Heart right ventricle (tissue), 16 donors: ENCODE data around the gene MEGF11. TPM values are rescaled to one million over a fixed set of nuclear protein-coding genes. Genes with fewer than 3 reads are reported as not detected.

Experiments used
- ATAC-seq, 8 donors: fragments of 200-7000 bp; cut with Tn5 transposase; one replicate each; pipeline ENCODE4 v1.9.1; 2020; ENCODE audit warnings: mild to moderate bottlenecking in 8 of 8, moderate library complexity in 8 of 8, moderate number of reproducible peaks in 1 of 8
- DNase-seq, 2 donors: peaks; one replicate each; pipeline ENCODE4 v3.0.0-alpha.2; 2020
- H3K27ac ChIP-seq, 10 donors: fragments of 200-600 bp; sonication (generic) in 2 of 10; one replicate each; pipeline versions ENCODE4 v1.5.0 to v1.8.0; 2020 to 2022; ENCODE audit warnings: mild to moderate bottlenecking in 3 of 10
- H3K27me3 ChIP-seq, 7 donors: fragments of 200-600 bp; one replicate each; pipeline ENCODE4 v1.8.0; 2021 to 2022; ENCODE audit warnings: mild to moderate bottlenecking in 2 of 7
- H3K36me3 ChIP-seq, 9 donors: fragments of 200-600 bp; sonication (generic) in 1 of 9; one replicate each; pipeline versions ENCODE4 v1.5.0 to v1.8.0; 2020 to 2022; ENCODE audit warnings: mild to moderate bottlenecking in 2 of 9
- H3K4me1 ChIP-seq, 9 donors: fragments of 200-600 bp; sonication (generic) in 1 of 9; one replicate each; pipeline versions ENCODE4 v1.5.0 to v1.8.0; 2020 to 2022; ENCODE audit warnings: mild to moderate bottlenecking in 4 of 9
- H3K4me3 ChIP-seq, 10 donors: fragments of 200-600 bp; sonication (generic) in 2 of 10; one replicate each; pipeline versions ENCODE4 v1.5.0 to v1.8.0; 2020 to 2022; ENCODE audit warnings: mild to moderate bottlenecking in 7 of 10, moderate library complexity in 2 of 10
- H3K9me3 ChIP-seq, 11 donors: fragments of 200-600 bp in 10 of 11; sonication (generic) in 2 of 11; one replicate each; pipeline versions ENCODE4 v1.5.0 to v1.8.0; 2013 to 2022; ENCODE audit warnings: mild to moderate bottlenecking in 2 of 11, control low read depth in 1 of 11, moderate library complexity in 1 of 11
- CTCF ChIP-seq, 9 donors: fragments of 200-600 bp; sonication (generic) in 2 of 9; IDR thresholded peaks; one replicate each; pipeline versions ENCODE4 v1.5.0 to v1.8.0; 2021 to 2022; ENCODE audit warnings: antibody characterized with exemption in 9 of 9, mild to moderate bottlenecking in 5 of 9, moderate library complexity in 1 of 9
- WGBS, 2 donors: extraction: QIAGEN DNeasy Blood & Tissue Kit; methylation state at CpG; one replicate each; pipeline ENCODE4 v1.1.7; 2013; ENCODE audit warnings: inconsistent platforms in 1 of 2; 5-methylcytosine and 5-hydroxymethylcytosine counted together
- intact Hi-C, 10 donors: fragments of 100-400 bp; cut with DNase I; formaldehyde crosslinking; loops; one replicate each; pipeline versions ENCODE4 v1.11.1 to v1.14.2; 2022
- polyA plus RNA-seq, 2 donors: library from polyadenylated mRNA; stranded (reverse); fragments of 200-250 nt; gene quantifications; one replicate each; pipeline ENCODE4 v1.2.3, GENCODE V29; 2013
- total RNA-seq, 10 donors: library from RNA; stranded (reverse); fragmentation: NEBNext Ultra II Directional in 3 of 10; extraction: Animal tissue kit (Norgen Biotek cat#: 25700) in 3 of 10; gene quantifications; one replicate each; pipeline versions ENCODE4 v1.2.1 to v1.2.4, GENCODE V29; 2021 to 2023
- donor health status: Arrhythmogenic right ventricular cardiomyopathy.
- donor health status: ischemic (EF 13 %, LVEDD 7.1; RV severe dilation, severe dysfunction).
- donor health status: healthy with polysubstance abuse.
- donor health status: DM: no; HTN: yes; CAD: no.
- donor health status: DM: no; HTN: no; CAD: no.
- donor health status: ischemic (EF 25% LVEDD 6.9; RV normal size, moderate dysfunction).
- donor health status: ischemic (EF 25% LVEDD 5.7; RV mildly dilated, moderate dysfunction).
- donor health status: healthy.
- donor health status: DM: yes; HTN: yes; CAD: no.
- donor health status: Ischemic cardiomyopathy.
- donor health status: ischemic (EF 35%, LVEDD 5.7; RV mildly dilated, moderate dysfunction).
- donor health status: nonischemic (EF 11% LVEDD 7.7; RV severe dilation, severe dysfunction).
- donor health status: DM: yes; HTN: yes; CAD: no.
- donor health status: PGD.
- donor health status: ischemic (EF 29% LVEDD 5.4; RV normal size, mild dysfunction).
- donor health status: nonischemic (EF 23%, LVEDD 6.1; RV moderate dilation, normal function).

Gene MEGF11
- total and polyA plus RNA-seq, 12 donors = 0.03 TPM; not detected in 11

- no peak overlapping the region for H3K27ac ChIP-seq
- DNase-seq (no peak), ATAC-seq (peak in 2 of 8 donors; percentile 17 to 51)
- no peaks in the 10 kb centered on the region for H3K36me3 ChIP-seq
- no peak overlapping the region for H3K4me3 ChIP-seq
- H3K27me3 ChIP-seq = peaks cover 0 to 5% (median 0%) of the 10 kb centered on the region in 7 donors
- no peak for TF ChIP-seq CTCF (IDR thresholded peaks at IDR 0.05)
- peaks cover 0 to 8% (median 0%) of the 10 kb centered on the region in 11 donors for H3K9me3 ChIP-seq
- intact Hi-C loops = loop anchor here in 1 of 10 donors (2.0 kb wide), 1 partner anchor 64 kb away; no protein-coding TSS in a partner anchor
- 53 to 56% methylated on average over 6 of the region's 6 CpGs for WGBS, 2 donors
- H3K4me1 ChIP-seq = peaks cover 0 to 5% (median 0%) of the 10 kb centered on the region in 9 donors
Observed at GRCh38 chr15:66066481-66066880, 187.1 kb downstream of the MEGF11 start.

GRCh38 chr15:66066005-66066404, 187.5 kb downstream of the MEGF11 start:
- ATAC-seq = peak in 3 of 8 donors; percentile 14 to 70 (median 44)
- WGBS, 2 donors = 22 to 26% methylated on average over 4 of the region's 4 CpGs
- Histone ChIP-seq H3K36me3 (no peaks in the 10 kb centered on the region), H3K9me3 (peaks cover 0 to 8% (median 0%) of the 10 kb centered on the region in 11 donors), H3K4me1 (peaks cover 0 to 5% (median 0%) of the 10 kb centered on the region in 9 donors), H3K4me3 (no peak overlapping the region), H3K27me3 (peaks cover 0 to 5% (median 3%) of the 10 kb centered on the region in 7 donors), H3K27ac (no peak overlapping the region)
- no peak for TF ChIP-seq CTCF (IDR thresholded peaks at IDR 0.05)
- intact Hi-C loops = loop anchor here in 1 of 10 donors (2.0 kb wide), 1 partner anchor 63 kb away; no protein-coding TSS in a partner anchor
- DNase-seq = no peak

GRCh38 chr15:66065325-66065724, 188.2 kb downstream of the MEGF11 start:
- 54 to 62% methylated on average over 6 of the region's 6 CpGs for WGBS, 2 donors
- Histone ChIP-seq H3K27me3 (peaks cover 0 to 9% (median 5%) of the 10 kb centered on the region in 7 donors), H3K36me3 (no peaks in the 10 kb centered on the region), H3K4me1 (peaks cover 0 to 5% (median 0%) of the 10 kb centered on the region in 9 donors), H3K9me3 (peaks cover 0 to 8% (median 0%) of the 10 kb centered on the region in 11 donors), H3K4me3 (no peak overlapping the region), H3K27ac (no peak overlapping the region)
- TF ChIP-seq CTCF (IDR thresholded peaks at IDR 0.05) = no peak
- no peak for DNase-seq
- intact Hi-C loops = no loop called here
- no peak for ATAC-seq

GRCh38 chr15:66063147-66063546, 190.4 kb downstream of the MEGF11 start:
- H3K27me3 ChIP-seq = peaks cover 0 to 15% (median 5%) of the 10 kb centered on the region in 7 donors
- no peak for TF ChIP-seq CTCF (IDR thresholded peaks at IDR 0.05)
- no peak overlapping the region for H3K27ac ChIP-seq
- H3K36me3 ChIP-seq = no peaks in the 10 kb centered on the region
- DNase-seq (no peak), ATAC-seq (no peak)
- no peak overlapping the region for H3K4me3 ChIP-seq
- H3K4me1 ChIP-seq = peaks cover 0 to 2% (median 0%) of the 10 kb centered on the region in 9 donors
- intact Hi-C loops = no loop called here
- H3K9me3 ChIP-seq = peaks cover 0 to 8% (median 0%) of the 10 kb centered on the region in 11 donors
